HUES64 (cell line): ENCODE results near the gene C2orf80.

Source experiments
- H3K27ac ChIP-seq: 2 replicates; pipeline ENCODE4 v1.7.0; 2013; ENCODE audit warnings: low read depth, low read length, inconsistent platforms
- H3K27me3 ChIP-seq: 2 replicates; pipeline ENCODE4 v1.6.1; 2013; ENCODE audit warnings: mild to moderate bottlenecking, low read length; ENCODE audit not compliant: insufficient read depth
- H3K36me3 ChIP-seq: 2 replicates; pipeline ENCODE4 v1.6.1; 2013; ENCODE audit warnings: mild to moderate bottlenecking, low read length; ENCODE audit not compliant: insufficient read depth
- H3K4me1 ChIP-seq: 2 replicates; pipeline ENCODE4 v1.6.1; 2013; ENCODE audit warnings: mild to moderate bottlenecking, low read length, moderate library complexity; ENCODE audit not compliant: insufficient read depth
- H3K4me3 ChIP-seq: 2 replicates; pipeline ENCODE4 v1.5.1; 2013; ENCODE audit warnings: mild to moderate bottlenecking, low read length, moderate library complexity
- H3K9ac ChIP-seq: 2 replicates; pipeline ENCODE4 v1.6.1; 2013; ENCODE audit warnings: mild to moderate bottlenecking, low read depth, low read length
- H3K9me3 ChIP-seq: 2 replicates; pipeline ENCODE4 v1.6.1; 2013; ENCODE audit warnings: low read depth, low read length; ENCODE audit not compliant: insufficient read depth
- WGBS: fragments of 150-250, 120-280 bp; methylation state at CpG from one replicate; pipeline ENCODE4 v1.1.7; 2013; ENCODE audit warnings: missing lambda C conversion rate; 5-methylcytosine and 5-hydroxymethylcytosine counted together

Gene C2orf80

DNA sequence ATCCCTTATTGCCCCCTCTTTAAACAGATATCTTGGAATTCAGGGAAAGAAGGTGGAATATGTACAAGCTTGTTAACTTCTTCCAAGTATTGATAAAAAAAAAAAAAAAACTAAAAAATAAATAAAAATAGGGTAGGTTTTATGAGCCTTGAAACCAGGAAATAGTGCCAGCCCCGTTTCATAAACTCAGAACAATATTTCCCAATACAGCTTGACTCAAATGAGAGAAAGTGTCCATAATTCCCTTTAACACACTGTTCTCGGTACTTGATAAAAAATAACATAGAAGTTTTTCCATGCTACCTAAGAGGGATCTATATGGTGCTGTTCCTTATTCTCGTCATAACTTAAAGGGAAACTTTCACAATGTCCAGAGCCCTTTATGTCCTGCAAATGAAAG lies 17.9 kb upstream of the C2orf80 start:
- H3K4me3 ChIP-seq = no peak overlapping the region
- WGBS = 100% methylated on average over 3 of the region's 3 CpGs

DNA sequence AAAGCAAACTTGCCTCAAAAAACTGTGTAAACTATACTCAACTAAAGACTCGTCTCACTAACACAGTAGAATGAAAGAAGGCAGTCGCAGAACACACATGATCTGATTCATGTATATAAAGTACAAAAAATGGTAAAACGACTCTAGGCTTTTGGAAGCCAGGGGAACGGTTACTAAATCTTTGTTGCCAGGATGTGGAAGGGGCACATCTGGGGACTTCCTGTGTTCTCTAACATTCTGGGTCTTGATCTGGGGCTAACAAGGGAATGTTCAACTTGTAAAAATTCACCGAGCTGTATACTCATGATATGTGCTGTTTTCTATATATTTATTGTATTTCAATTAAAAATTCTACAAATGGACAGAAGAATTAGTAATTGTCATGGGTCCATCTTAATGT lies 14.3 kb upstream of the C2orf80 start:
- Histone ChIP-seq H3K27ac (no peak overlapping the region), H3K36me3 (no peaks in the 10 kb centered on the region), H3K4me3 (no peak overlapping the region), H3K9ac (no peak overlapping the region), H3K27me3 (no peaks in the 10 kb centered on the region), H3K9me3 (no peaks in the 10 kb centered on the region), H3K4me1 (no peaks in the 10 kb centered on the region)
- WGBS = 91% methylated on average over 4 of the region's 5 CpGs

More for the DNA sequence above, 17.9 kb upstream of the C2orf80 start:
- Histone ChIP-seq H3K27ac (no peak overlapping the region), H3K9ac (no peak overlapping the region), H3K27me3 (no peaks in the 10 kb centered on the region), H3K4me1 (no peaks in the 10 kb centered on the region), H3K36me3 (no peaks in the 10 kb centered on the region), H3K9me3 (no peaks in the 10 kb centered on the region)

DNA sequence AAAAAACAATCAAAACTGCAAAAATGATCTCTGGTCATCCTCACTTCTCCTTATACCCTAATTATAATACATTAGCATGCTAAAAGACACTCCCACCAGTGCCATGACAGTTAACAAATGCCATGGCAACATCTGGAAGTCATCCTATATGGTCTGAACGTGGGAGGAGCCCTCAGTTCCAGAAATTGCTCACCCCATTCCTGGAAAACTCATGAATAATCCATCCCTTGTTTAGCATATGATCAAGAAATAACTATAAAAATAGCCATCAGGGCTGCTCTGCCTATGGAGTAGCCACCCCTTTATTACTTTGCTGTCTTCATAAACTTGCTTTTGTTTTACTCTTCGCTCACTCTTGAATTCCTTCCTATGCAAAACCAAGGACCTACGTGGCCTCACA lies 5.7 kb upstream of the C2orf80 start:
- H3K9ac ChIP-seq = no peak overlapping the region
- 92% methylated on average over 3 of the region's 3 CpGs for WGBS

DNA sequence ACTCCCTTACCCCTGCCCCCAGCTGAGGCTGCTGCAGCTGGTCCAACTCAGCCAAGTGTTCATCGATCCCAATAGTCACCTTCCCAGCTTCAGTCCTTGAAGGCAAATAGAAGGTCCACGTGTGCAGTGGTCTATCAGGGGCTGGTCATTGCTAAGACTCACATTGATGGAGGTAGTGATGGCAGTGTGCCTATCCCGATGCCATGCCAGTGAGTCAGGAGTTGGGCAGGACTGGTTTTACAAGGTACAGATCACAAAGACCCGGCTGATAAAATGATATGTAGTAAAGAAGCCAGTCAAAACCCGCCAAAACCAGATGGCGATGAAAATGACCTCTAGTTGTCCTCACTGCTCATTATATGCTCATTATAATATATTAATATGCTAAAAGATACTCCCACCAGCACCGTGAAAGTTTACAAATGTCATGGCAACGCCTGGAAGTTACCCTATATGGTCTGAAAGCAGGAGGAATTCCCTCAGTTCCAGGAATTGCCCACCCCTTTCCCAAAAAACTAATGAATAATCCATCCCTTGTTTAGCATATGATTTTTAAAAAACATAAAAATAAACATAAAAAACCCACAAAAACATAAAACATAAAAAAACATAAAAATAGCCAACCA lies 2.9 kb upstream of the C2orf80 start:
- no peaks in the 10 kb centered on the region for H3K36me3 ChIP-seq
- WGBS = 96% methylated on average over 8 of the region's 8 CpGs
- H3K9me3 ChIP-seq = no peaks in the 10 kb centered on the region
- no peak overlapping the region for H3K4me3 ChIP-seq
- no peak overlapping the region for H3K27ac ChIP-seq
- no peak overlapping the region for H3K9ac ChIP-seq
- no peaks in the 10 kb centered on the region for H3K27me3 ChIP-seq
- H3K4me1 ChIP-seq = peaks cover 12% of the 10 kb centered on the region

More for the DNA sequence above, 5.7 kb upstream of the C2orf80 start:
- Histone ChIP-seq H3K9me3 (no peaks in the 10 kb centered on the region), H3K4me3 (no peak overlapping the region), H3K27ac (no peak overlapping the region), H3K27me3 (no peaks in the 10 kb centered on the region), H3K36me3 (no peaks in the 10 kb centered on the region), H3K4me1 (peaks cover 7% of the 10 kb centered on the region; the same call in 1 of the 2 replicates)

DNA sequence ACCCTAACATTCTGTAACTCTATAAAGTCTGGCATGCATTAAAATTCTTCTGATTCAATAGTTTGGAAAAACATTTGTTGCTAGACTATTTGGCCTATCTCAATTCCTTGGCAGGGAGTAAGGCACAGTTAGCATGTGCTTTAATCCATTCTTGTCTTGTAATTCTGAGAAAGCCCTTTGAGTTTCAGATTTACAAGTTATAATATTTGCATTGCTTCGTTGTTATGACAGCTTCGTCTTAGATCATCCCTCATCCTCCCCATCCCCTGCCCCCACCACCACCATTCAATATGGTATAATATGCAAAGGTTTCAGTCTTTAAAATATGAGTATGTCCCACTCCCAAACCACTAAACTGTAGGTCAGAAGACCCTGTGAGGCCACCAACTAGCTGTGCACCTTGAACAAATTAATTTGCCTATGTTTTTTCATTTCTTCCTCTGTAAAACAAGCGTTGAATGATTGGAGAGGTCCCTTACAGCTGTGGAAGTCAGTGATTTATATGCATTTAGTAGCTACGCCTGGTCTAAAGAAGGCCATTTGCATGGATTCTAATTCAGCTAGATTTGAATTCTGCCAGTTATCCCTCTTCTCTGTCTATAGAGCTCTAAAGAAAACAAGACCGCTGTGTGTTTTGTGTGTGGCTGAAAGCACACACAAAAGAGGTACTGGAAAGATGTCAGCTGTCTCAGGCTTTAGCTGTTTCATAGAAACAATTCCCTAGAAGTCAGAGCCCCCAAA lies 591 bp downstream of the C2orf80 start:
- H3K4me3 ChIP-seq = no peak overlapping the region
- no peaks in the 10 kb centered on the region for H3K27me3 ChIP-seq
- H3K36me3 ChIP-seq = no peaks in the 10 kb centered on the region
- 77% methylated on average over 3 of the region's 5 CpGs for WGBS
- no peak overlapping the region for H3K9ac ChIP-seq
- peaks cover 31% of the 10 kb centered on the region for H3K4me1 ChIP-seq
- H3K27ac ChIP-seq = no peak overlapping the region
- no peaks in the 10 kb centered on the region for H3K9me3 ChIP-seq

DNA sequence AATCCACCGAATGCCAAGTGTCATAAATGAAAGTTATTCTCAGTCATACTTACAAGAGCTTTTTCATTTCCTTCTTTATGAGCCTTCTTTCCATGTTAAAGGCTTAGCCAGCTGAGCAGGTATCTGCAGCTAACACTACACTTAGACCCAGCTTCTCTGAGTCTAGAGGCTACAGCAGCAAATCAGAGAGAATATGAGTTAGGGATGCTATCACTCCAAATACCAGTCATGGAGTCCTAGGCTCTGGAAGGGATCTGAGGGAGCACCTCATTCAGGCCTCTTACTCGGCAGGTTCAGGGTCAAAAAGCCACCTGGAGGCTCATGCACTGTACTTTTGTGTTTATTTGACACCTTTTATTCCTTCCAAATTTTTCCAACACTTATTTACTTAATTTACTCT lies 2.9 kb downstream of the C2orf80 start:
- WGBS = 80% methylated on average over 2 of the region's 2 CpGs
- peaks cover 41% of the 10 kb centered on the region for H3K4me1 ChIP-seq

DNA sequence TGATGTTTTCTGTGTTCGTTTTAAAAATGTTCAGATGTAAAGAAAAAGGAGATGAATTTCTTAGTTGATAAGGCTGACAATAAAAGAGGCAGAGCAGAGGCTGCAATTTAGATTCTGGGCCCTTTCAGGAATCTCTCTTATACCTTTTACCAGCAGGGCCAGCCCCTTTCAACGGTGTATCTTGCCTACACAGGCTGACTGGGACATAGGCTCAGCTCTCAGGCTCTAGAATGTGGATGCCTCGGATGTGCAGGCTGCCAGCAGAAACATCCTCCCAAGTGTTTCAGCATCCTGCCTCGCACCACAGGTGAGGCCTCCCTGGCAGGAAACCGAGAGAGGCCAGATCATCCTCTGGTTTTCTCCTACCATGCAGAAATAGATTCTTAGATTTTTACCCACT lies 3.4 kb downstream of the C2orf80 start:
- Histone ChIP-seq H3K9me3 (no peaks in the 10 kb centered on the region), H3K36me3 (no peaks in the 10 kb centered on the region), H3K4me1 (peaks cover 41% of the 10 kb centered on the region), H3K27ac (no peak overlapping the region), H3K27me3 (no peaks in the 10 kb centered on the region), H3K4me3 (no peak overlapping the region), H3K9ac (no peak overlapping the region)
- WGBS = 68% methylated on average over 5 of the region's 5 CpGs

More for the DNA sequence above, 2.9 kb downstream of the C2orf80 start:
- Histone ChIP-seq H3K9me3 (no peaks in the 10 kb centered on the region), H3K9ac (no peak overlapping the region), H3K27me3 (no peaks in the 10 kb centered on the region), H3K36me3 (no peaks in the 10 kb centered on the region), H3K4me3 (no peak overlapping the region), H3K27ac (no peak overlapping the region)

DNA sequence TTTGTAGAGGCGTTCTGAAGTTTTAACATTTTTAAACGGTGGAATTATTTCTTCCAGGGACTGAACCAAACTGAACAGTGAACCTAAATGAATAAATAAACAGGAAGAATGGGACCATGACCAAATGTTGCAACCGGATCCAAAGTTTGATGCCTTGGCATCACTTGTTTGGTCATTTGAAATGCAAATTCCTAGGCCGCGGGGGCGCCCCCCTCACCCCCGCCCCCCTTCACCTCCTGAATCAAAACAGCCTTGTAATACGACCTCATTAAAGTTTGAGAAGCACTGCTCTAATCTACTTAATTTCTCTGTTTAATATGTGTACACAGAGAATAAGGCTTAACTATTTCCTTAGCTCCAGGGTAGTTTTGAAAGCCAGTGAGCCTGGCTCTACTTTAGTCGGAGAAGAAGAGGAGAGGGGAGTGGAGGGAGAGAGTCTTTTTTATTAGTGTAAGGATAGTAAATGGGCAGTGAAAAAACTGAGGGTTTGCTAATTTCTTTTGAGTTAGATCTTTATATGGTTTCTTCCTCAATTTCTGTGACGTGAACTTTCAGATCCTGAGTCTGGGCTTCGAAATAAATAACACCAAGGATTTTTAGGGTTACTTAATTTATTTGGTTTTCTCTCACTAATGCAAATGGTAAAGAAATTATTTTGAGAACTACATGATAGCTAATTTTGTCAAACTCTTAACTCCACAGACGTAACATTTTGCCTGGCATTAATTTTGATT lies 5.7 kb downstream of the C2orf80 start:
- Histone ChIP-seq H3K4me1 (peaks cover 34% of the 10 kb centered on the region), H3K36me3 (no peaks in the 10 kb centered on the region), H3K9ac (no peak overlapping the region), H3K27me3 (no peaks in the 10 kb centered on the region), H3K4me3 (peak overlapping the region; percentile 58), H3K9me3 (no peaks in the 10 kb centered on the region), H3K27ac (no peak overlapping the region)
- WGBS = 11% methylated on average over 10 of the region's 12 CpGs

DNA sequence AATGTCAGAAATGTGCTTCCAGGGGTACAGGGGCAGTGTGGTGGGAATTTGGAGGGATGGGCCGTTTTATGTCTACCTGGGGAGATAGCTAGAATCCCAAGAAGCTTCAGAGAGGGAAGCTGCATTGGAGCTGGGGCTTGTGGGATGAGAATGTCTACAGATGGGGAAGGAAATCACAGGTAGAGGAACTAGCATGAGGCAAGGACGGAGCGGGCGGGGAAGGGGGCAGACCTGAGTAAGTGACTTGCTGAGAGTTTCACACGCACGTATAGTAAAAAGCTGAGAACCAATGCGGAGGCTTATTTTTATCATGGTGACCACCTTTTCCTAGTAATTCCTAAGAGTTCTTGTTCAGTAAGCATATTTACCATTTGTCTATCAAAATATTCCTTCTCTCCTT lies 6.3 kb downstream of the C2orf80 start:
- Histone ChIP-seq H3K36me3 (no peaks in the 10 kb centered on the region), H3K27me3 (no peaks in the 10 kb centered on the region), H3K9ac (no peak overlapping the region), H3K4me1 (peaks cover 34% of the 10 kb centered on the region), H3K9me3 (no peaks in the 10 kb centered on the region), H3K4me3 (peak overlapping the region; percentile 58), H3K27ac (no peak overlapping the region)
- 16% methylated on average over 7 of the region's 7 CpGs for WGBS

DNA sequence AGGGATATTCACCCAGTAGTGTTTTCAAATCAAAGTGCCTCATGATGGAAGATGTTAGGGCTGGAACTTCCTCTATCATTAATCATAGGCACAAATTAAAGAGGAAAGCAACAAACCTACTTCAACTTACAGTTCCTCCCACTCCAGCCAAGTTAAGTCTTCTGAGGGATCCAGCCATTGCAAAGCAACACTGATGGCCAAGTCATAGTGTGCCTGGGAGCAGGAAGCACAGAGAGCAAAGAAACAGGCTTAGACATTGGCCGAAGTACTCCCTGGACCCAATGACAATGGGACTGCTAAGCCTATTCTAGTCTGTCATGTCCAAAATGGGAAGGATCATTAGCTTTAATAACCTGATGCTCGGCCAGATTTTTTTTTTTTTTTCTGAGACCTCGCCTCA lies 7.0 kb downstream of the C2orf80 start:
- Histone ChIP-seq H3K27me3 (no peaks in the 10 kb centered on the region), H3K27ac (no peak overlapping the region), H3K9me3 (no peaks in the 10 kb centered on the region), H3K9ac (no peak overlapping the region), H3K4me1 (peaks cover 30% of the 10 kb centered on the region), H3K36me3 (no peaks in the 10 kb centered on the region), H3K4me3 (no peak overlapping the region)
- WGBS = 89% methylated on average over 2 of the region's 3 CpGs

DNA sequence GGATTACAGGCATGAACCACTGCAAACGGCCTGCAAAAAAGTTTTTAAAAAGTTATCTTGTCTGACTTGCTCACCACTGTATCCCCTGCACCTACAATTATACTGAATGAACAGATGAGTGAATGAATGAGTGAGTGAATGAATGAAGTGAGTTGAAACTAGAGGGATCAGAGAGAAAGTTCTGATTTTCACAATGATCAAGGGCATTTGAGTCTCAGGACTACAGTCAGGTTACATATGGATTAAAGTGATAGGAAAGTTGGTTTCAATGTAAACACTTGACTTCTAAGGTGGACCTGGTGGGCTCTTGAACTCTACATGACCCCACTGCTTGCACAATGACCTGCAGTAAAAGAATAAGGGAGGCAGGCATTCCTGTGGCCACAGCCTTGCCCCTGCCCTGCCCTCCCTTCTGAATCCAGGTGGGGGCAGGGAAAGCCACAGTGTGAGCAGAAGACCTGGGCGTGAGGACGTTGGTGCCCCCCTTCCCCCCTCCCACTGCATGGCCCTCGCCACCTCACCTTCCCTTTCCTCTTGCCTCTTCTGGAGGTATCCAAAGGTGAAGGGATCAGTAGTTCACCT lies 10.7 kb downstream of the C2orf80 start:
- Histone ChIP-seq H3K9ac (no peak overlapping the region), H3K27me3 (no peaks in the 10 kb centered on the region), H3K9me3 (no peaks in the 10 kb centered on the region), H3K27ac (no peak overlapping the region), H3K36me3 (no peaks in the 10 kb centered on the region), H3K4me1 (peaks cover 9% of the 10 kb centered on the region), H3K4me3 (no peak overlapping the region)
- 63% methylated on average over 3 of the region's 4 CpGs for WGBS
